Fibroblast of the conjunctiva (primary cell): ENCODE results near the gene XPNPEP2.

Source experiments
- DNase-seq: peaks from one replicate; pipeline ENCODE4 v3.0.0-alpha.2; 2010; ENCODE audit warnings: low read depth

Gene XPNPEP2

GRCh38 chrX:129779747-129780146 is 41.0 kb downstream of the XPNPEP2 start, which contains the start of gene SASH3:
Gene SASH3 (plus strand): TSS chrX:129779949. CDS start chrX:129780098, 149 bp downstream.
- DNase-seq = no peak

DNA sequence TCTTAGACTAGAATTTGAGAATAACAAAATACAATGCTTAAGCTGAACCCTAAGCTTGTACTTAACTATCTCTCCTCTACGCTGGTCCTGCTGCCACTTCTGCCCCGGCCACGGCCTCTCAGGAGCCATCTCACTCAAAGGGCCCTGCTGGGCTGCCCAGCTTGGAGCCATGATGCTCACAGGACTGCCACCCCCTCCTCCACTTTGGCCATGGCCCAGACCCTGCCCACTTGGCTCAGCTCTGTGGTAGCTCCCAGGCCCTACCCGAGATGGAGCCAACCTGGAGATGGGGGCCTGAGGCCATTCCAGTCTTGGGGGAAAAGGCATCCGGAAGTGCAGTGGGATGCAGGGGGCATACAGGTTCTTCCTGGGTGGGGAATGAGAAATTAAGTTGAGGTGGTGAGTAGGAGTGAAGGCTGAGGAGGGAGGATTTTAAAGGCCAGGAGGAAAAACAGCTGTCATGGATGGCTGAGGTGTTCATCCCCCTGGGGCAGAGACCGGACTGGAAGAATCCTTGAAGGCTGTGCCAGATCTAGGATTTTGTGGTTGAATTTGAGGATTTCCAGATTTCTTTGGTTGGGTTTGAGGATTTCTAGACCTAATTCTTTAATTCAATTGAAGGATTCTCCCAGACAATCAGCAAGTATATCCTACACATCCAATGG is 41.8 kb downstream of the XPNPEP2 start:
- DNase-seq = no peak

- no peak for DNase-seq
Measured at GRCh38 chrX:129781134-129781672, 42.4 kb downstream of the XPNPEP2 start.

DNA sequence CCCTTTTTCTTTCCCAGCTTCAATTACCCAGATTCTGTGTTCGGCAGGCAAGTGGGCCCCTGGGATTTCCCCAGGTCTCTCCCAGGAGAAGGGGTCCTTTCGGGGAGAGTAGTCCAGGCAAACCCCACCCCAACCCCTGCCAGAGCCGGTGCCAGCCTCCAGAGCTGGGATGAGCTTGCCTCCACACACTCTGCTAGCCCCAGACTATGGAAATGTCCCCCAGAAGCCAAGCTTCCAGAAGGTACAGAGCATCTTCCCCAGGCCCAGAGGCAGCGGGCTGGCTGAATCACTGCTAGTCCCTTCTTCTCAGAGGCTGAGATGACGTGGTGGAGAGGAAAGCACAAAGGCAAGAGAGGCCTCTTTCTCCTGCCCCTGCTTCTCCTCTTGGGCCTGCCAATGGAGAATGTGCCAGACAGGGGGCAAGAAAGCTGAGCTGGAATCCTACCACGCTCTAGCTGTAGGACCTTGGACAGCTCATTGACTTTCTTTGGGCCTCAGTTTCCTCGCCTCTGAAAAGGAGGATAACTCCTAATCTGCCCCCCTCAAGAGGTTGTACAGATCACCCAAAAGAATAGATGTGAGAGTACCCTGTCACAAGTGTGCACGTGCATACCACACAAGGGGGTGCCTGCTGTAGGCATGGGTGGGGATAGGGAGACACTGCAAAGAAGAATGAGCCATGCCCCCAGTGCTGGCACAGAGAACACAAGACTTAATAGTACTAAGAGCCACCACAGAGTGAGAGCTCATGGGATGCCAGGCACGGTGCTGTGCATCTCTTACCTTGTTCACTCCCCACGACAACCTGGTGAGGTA is 43.1 kb downstream of the XPNPEP2 start:
- no peak for DNase-seq

- no peak for DNase-seq
Measured at GRCh38 chrX:129782706-129783105, 43.9 kb downstream of the XPNPEP2 start.

DNA sequence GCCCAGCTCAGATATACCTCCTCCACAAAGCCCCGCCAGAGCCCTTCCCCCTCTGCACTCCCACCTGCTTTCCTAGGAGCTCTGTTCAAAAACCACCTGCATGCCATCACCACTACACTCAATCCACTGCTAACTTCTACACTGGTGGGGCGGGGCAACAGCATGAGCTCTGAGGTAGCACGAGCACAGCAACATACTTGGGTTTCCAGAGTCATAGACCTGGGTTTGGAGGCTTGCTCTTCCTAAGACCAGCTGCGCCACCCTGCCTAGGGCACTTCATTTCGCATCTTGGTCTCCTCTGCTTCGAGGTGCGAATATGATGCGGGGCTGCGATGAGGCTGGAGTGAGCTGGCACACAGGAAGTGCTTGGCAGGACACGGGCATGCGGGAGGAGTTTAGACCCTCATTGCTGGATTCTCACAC is 44.5 kb downstream of the XPNPEP2 start:
- no peak for DNase-seq

DNA sequence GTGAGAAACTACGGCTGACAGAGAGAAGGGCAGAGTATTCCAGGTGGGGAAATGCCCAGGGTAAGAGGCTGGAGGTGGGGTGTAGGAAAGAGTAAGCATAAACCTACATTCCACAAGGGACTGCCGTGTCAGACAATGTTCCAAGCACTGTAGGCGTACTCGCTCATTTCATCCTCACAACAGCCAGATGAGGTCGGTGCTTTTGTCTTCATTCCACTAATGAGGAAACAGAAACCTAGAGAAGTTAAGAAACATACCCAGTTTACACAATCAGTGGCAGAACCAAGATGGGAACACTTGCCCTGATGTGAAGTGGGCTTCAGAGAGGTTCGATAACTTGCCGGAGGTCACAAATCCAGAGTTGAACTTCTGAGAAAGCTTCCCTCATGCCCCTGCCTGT is 45.6 kb downstream of the XPNPEP2 start:
- DNase-seq = no peak

- DNase-seq = no peak
Measured at GRCh38 chrX:129785160-129785947, 46.6 kb downstream of the XPNPEP2 start.

GRCh38 chrX:129786210-129786651 is 47.5 kb downstream of the XPNPEP2 start:
- DNase-seq = no peak

- no peak for DNase-seq
Measured at GRCh38 chrX:129787336-129788055, 48.7 kb downstream of the XPNPEP2 start.

DNA sequence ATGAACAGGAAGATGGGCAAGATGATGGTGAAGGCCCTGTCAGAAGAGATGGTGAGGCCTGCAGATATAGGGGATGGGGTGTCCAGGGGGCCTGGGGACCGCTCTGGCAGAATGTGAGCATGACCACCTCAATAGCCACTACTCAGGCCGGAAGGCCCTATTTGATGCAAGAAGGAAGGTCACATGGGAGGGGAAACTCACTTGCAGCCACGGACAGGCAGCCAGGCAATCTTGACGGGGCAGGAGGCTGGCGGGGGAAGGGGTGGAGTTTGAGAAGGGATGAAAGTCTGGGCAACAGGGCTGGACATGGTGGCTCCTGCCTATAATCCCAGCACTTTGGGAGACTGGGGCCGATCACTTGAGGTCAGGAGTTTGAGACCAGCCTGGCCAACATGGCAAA is 49.7 kb downstream of the XPNPEP2 start:
- DNase-seq = no peak

DNA sequence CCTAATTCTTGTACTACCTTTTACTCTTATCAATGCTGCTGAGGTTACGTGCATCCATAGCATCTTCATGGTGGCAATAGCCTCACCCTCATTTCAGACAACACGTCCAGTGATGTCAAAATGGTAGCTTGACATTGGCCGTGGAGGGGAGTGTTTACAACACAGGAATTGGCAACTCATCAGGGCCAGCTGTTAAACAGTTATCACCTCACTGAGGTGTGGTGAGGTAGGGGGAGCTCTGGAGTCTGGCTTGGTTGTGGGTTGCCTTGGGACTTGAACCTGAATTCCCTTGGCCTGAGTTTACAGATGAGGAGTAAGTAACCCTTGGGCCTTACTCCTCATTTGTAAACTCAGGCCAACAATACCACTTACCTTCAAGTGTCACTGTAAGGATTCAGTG is 51.4 kb downstream of the XPNPEP2 start:
- no peak for DNase-seq

- no peak for DNase-seq
Measured at GRCh38 chrX:129790808-129791207, 52.0 kb downstream of the XPNPEP2 start.

GRCh38 chrX:129791336-129791735 is 52.6 kb downstream of the XPNPEP2 start:
- no peak for DNase-seq

DNA sequence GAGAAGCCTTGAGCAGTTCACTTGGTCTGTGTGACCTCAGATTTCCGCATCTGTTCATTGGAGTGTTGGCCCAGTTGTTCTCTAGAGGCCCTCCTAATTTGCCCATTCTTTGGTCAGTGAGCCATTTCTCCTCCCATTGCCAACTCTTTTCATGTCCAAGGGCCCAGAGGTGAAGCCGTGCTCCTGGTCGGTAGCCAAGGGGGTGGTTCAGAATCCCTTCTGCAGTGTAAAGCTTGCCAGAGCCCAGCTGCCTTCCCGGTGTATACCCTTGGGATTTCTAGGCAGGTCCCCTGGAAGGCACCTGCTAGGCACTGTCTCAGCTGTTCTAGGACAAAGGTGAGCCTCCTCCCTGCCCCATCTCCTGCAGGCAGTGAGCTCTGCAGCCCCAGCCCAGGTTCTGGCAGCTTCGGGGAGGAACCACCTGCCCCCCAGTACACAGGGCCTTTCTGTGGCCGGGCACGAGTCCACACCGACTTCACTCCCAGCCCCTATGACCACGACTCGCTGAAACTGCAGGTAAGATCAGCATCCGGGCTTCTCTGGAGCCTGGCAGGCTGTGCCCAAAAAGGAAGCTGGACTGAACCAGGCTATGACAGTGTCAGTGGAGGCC is 53.3 kb downstream of the XPNPEP2 start:
- DNase-seq = no peak

- no peak for DNase-seq
Measured at GRCh38 chrX:129792586-129793291, 54.0 kb downstream of the XPNPEP2 start.

GRCh38 chrX:129793604-129794191 is 54.9 kb downstream of the XPNPEP2 start:
- no peak for DNase-seq

- no peak for DNase-seq
Measured at GRCh38 chrX:129795584-129795983, 56.8 kb downstream of the XPNPEP2 start.

DNA sequence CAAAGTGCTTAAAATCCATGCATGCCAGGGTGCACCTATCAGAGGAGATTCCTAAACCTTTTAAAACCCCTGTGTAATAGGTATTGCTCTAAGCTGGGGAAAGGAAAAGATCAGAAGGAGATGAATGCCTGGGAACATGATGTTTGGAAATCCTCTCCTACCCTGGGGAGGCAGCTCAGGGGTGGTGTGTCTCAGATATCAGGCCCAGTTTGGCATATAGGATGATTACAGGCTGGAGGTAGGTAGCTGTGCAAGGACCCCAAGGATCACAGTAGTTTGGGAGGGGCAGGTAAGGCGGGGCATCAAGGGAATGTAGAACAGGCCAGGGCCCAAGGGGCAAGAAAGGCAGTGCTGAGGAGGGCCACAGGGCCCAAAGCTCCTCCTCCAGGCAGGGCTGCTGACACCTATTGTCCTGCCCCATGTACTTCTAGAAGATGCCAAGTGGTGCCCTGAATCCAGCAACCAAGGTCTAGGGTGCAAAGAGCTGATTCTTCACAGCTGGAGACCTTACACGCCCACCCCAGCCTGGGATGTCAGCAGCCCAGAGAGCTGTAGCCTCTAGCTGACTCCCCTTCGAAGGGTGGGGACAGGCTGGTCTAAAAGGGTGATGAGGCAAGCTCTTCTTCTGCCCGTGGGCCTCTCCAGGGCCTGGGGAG is 58.6 kb downstream of the XPNPEP2 start:
- no peak for DNase-seq

DNA sequence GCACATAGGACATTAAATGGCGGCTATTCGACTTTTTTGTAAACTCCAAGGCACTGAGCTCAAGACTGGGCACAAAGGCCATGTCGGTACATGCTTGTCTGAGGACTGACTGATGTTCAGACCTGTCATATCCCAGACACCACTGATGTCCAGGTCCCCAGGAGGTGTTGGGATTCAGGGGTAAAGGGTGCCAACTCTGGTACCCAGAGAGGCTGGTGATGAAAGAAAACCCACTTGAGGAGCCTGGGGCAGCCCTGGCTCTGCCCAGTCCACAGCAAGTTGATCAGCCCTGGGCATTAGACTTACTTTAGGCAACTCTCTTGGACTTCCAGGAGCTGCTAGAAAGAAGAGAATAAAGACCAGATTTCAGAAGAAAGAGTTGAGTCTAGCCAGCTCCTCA is 59.7 kb downstream of the XPNPEP2 start:
- DNase-seq = no peak
